ENCODE measurements around the gene SULT1B1. TPM values are rescaled to one million over a fixed set of nuclear protein-coding genes. Genes with fewer than 3 reads are reported as not detected.

The SULT1B1 gene
- total RNA-seq, 4 donors from 2014 or later, result 0.51 to 2.4 (median 2.2) TPM

- H3K27me3 ChIP-seq, result no peaks in the 10 kb centered on the region
These were observed 3.9 kb upstream of the SULT1B1 start for GRCh38 chr4:69764311-69764710.

GRCh38 chr4:69763233-69763632, 2.8 kb upstream of the SULT1B1 start:
- DNase-seq, result no peak
- Histone ChIP-seq H3K27ac (no peak overlapping the region), H3K4me1 (no peaks in the 10 kb centered on the region), H3K36me3 (no peaks in the 10 kb centered on the region), H3K4me3 (no peak overlapping the region), H3K9me3 (no peaks in the 10 kb centered on the region), H3K27me3 (no peaks in the 10 kb centered on the region)
- no peak for TF ChIP-seq POLR2A (IDR thresholded peaks at IDR 0.05)
- no peak for TF ChIP-seq CTCF (IDR thresholded peaks at IDR 0.05)
- intact Hi-C loops (cut with DNase I; ENCODE audit: low total_unique reads), result no loop called here

More at GRCh38 chr4:69764311-69764710, 3.9 kb upstream of the SULT1B1 start:
- intact Hi-C loops (cut with DNase I; ENCODE audit: low total_unique reads), result no loop called here
- no peaks in the 10 kb centered on the region for H3K9me3 ChIP-seq
- TF ChIP-seq CTCF (IDR thresholded peaks at IDR 0.05) (no peak), POLR2A (IDR thresholded peaks at IDR 0.05) (no peak)
- H3K4me1 ChIP-seq, result no peaks in the 10 kb centered on the region
- H3K4me3 ChIP-seq, result no peak overlapping the region
- H3K36me3 ChIP-seq, result no peaks in the 10 kb centered on the region
- DNase-seq, result no peak
- no peak overlapping the region for H3K27ac ChIP-seq

- no peak overlapping the region for H3K4me3 ChIP-seq
- H3K9me3 ChIP-seq, result no peaks in the 10 kb centered on the region
- DNase-seq, result no peak
- no peak overlapping the region for H3K27ac ChIP-seq
- intact Hi-C loops (cut with DNase I; ENCODE audit: low total_unique reads), result no loop called here
- no peaks in the 10 kb centered on the region for H3K27me3 ChIP-seq
- no peaks in the 10 kb centered on the region for H3K4me1 ChIP-seq
- TF ChIP-seq CTCF (IDR thresholded peaks at IDR 0.05) (no peak), POLR2A (IDR thresholded peaks at IDR 0.05) (no peak)
- no peaks in the 10 kb centered on the region for H3K36me3 ChIP-seq
These were observed 1.2 kb downstream of the SULT1B1 start for GRCh38 chr4:69759189-69759604.

GRCh38 chr4:69757464-69757863, 3.0 kb downstream of the SULT1B1 start:
- Histone ChIP-seq H3K4me3 (no peak overlapping the region), H3K9me3 (no peaks in the 10 kb centered on the region), H3K27me3 (no peaks in the 10 kb centered on the region), H3K27ac (no peak overlapping the region), H3K4me1 (no peaks in the 10 kb centered on the region), H3K36me3 (no peaks in the 10 kb centered on the region)
- intact Hi-C loops (cut with DNase I; ENCODE audit: low total_unique reads), result no loop called here
- TF ChIP-seq CTCF (IDR thresholded peaks at IDR 0.05) (no peak), POLR2A (IDR thresholded peaks at IDR 0.05) (no peak)
- DNase-seq, result no peak

GRCh38 chr4:69754926-69755580, 5.4 kb downstream of the SULT1B1 start:
- intact Hi-C loops (cut with DNase I; ENCODE audit: low total_unique reads), result no loop called here
- H3K36me3 ChIP-seq, result no peaks in the 10 kb centered on the region
- TF ChIP-seq CTCF (IDR thresholded peaks at IDR 0.05) (no peak), POLR2A (IDR thresholded peaks at IDR 0.05) (no peak)
- H3K27me3 ChIP-seq, result no peaks in the 10 kb centered on the region
- no peaks in the 10 kb centered on the region for H3K4me1 ChIP-seq
- H3K9me3 ChIP-seq, result no peaks in the 10 kb centered on the region
- H3K27ac ChIP-seq, result no peak overlapping the region
- no peak for DNase-seq
- no peak overlapping the region for H3K4me3 ChIP-seq

Data from uterus (tissue), 4 donors.